Hypothalamus (tissue), 51 donors: ENCODE measurements around the gene TOB1.
A peak's percentile ranks its signal among the peaks of the same experiment; 100 is the strongest.

Experiments
- DNase-seq, 51 donors: peaks; one replicate each; lab custom pipeline; 2025; lab: John Stamatoyannopoulos, UW

Gene TOB1

DNA sequence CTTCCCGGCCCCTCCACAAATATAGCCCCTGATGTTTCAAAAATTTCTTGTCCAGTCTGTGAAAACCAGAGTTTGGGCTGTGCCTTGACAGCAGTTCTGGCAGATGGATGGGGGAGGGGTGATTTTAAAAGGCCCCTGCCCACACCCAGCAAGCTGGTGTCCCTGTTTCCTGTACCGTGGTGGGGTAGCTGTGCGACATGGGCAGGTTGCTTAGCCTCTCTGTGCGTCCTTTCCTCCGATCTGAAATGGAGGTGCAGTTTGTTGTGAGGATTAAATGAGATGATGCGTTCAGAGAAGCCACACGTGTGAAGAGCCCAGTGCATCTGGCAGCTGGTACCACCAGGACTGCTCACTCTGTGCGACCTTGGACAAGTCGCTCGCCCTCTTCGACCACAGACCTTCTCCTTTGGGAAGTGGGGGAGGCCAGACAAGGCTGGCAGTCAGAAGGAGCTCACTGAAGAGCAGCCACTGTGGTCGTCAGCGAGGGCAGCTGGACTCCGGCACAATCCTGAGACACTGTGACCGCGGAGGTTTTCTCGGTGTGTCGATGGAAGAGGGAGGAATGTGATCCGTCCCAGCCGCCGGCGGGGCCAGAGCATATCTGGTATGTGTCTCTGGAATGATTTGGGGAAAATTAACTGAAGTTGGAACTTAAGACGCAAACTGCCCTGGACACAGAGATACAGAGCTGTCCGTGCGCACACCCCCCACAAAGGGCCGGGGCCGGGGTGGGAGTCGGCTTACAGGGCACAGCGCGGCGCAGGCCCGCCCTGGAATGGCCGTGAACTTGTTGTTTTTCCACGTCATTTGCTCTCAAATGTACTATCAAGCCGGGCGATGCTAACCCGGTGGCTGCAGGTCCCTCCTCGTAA, 31.5 kb downstream of the TOB1 start:
- DNase-seq: no peak

DNA sequence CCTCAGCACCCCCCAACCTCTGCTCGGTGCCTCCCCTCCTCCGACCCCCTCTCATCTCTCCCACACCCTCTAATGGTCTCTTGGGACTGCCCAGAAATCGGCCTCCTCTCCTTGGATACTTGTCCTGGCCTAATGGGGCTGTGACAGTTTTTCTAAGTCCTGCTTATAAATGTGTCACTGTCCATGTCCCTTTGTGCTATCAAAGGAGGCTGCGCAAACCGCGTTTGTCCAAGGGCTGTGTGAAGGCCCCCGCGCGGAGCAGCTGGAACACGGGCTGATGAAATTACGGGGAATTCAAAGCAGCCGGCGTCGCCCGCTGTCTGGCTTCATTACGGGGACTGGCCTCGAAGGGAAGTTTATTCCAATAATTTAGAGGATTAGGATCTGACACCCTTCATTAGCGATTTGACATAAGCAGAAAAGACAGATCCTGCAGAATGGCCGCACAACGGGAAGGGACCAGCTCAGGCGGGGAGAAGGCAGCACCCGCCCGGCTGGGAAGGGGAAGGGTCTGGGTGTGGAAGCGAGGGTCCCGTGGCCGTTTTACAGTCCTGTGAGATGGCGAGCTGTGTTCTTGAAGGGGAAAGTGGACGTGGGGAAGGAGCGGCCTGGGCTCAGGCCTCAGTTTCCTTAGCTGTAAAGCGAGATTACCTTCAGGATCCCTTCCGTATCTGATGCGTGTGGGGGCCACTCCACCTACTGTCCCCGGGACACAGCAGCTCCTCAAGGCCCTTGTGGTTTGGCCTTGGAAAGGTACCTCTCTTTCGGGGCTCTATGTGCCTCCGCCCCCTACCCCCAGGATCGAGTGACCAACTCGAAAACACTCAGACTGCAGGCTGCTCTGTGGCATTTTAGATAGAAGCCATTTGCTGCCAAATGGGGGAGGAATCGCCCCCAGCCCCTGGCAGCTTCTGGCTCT, 32.4 kb downstream of the TOB1 start:
- no peak for DNase-seq

DNA sequence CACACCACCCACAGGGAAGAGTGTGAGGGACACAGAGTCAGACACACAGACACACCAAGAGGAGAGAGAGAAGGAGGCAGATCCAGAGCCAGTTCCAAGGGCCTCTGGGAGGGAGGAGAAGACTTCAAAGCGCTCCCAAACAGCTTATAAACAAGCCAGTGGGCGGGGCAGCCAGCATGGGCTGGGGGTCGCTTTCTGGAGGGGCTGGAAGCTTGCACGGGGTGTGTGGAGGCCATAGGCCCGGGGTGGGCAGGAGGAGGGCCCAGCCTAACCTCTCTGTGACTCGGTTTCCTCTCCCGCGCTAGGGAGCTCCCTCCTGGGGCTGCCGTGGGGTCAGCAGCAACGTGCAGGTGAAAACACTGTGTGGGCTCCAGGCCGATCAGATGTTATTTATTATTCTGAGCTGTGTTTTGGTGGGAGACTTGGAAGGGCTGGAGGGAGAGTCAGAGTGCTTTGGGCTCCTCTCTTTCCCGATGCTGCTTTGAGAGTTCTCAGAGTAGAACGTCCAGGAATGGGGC, 33.2 kb downstream of the TOB1 start:
- no peak for DNase-seq

DNA sequence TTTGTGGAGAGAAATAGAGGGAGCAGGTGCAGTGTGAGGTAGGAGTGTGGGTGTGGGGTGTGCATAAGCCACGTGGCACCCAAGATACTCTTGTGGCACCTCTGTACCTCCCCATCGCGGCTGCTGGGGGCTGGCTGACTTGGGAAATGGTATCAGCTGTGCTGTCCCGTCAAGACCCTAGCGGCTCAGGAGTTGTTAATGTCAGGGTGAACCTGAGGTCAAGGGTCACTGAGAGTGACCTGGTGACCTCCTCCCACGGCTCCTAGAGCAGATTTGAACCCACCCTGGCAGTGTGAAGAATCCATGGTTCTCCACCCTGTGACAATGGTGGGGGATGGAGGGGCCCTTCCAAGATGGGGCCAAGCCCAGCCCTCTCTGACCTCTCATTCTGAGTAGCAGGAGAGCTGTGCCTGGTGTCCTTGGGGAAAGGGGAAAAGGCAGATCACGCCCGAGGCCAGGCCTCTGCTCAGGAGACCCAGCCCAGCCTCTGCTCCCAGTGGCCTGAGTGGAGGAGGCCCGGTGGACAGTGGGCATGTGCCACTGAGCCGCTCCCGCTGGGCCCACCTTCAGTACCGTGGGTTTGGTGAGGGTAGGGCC, 33.8 kb downstream of the TOB1 start:
- DNase-seq: no peak

DNA sequence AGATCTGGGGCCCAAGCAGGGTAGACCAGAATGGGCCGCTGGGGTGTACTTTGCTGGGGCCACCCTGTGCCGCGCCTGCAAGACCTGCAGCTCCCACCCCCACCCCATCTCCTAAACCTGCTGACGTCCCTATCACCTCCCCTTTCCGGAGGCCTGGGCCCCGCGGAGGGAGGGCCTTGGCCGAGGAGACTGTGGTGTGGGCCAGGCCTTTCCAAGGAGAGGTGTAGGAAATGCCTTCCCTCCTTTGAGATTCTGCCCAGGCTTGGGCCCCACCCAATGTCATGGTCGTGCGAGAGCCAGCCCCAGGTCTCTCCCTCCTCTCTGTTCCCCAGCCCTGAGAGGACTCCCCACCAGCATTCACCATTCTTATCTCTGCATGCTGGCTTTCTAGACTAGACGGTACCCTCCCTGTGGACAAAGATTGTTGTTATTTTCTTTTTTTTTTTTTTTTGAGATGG, 34.7 kb downstream of the TOB1 start:
- DNase-seq: no peak

DNA sequence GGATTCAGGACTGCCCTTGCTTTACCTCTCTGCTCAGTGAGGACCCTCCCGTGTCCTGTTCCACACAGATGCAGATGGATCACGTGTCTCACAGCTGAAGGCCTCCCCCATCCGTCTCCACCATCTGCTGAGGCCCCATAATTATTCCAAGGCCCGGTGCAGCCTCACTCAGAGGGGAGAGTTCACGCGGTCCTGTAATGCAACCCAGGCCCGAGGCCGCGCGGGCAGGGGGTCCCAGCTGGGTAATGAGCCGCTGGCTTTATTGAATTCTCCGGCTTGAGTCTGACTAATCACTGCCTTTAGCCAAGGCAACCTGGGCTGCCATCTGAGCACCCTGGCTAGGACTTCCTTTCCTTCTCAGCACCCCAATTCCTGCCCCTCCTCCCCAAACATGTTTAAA, 35.2 kb downstream of the TOB1 start:
- no peak for DNase-seq

DNA sequence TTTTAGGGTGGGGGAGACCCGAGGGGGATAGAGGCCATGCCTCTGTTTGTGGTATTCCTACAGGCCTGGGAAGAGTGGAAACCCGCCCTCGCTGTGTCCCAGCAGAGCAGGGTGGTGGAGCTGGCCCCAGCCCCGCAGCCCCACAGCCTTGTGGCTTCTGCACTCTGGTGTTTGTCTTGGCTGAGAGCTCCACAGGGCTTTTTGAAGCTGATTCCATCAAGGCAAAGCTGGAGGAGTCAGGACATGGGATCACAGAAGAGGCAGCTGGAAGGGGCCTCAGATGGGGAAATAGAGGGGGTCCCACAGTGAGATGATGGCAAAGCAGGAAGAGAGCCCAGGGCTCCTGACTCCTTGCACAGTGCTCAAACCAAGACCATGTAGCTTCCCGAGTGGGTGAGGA, 35.8 kb downstream of the TOB1 start:
- DNase-seq: no peak

DNA sequence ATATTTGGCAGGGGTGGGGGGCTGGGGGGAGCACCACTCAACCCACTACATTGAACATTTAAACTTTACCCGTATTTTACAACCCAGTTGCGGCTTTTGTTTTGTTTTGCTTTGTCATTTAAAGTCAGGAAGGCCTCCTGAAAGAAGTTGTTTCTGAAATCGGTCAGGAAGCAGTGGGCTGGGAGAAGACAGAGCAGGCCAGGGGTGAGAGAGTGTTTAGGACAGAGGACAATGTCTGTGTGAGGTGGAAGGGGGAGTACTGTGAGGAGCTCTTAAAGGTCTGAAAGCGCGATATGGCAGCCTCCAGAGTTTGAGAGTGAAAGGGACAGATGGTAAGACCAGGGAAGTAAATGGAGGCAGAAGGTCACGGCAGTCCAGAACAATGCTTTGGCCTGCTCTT, 36.8 kb downstream of the TOB1 start:
- DNase-seq: no peak

DNA sequence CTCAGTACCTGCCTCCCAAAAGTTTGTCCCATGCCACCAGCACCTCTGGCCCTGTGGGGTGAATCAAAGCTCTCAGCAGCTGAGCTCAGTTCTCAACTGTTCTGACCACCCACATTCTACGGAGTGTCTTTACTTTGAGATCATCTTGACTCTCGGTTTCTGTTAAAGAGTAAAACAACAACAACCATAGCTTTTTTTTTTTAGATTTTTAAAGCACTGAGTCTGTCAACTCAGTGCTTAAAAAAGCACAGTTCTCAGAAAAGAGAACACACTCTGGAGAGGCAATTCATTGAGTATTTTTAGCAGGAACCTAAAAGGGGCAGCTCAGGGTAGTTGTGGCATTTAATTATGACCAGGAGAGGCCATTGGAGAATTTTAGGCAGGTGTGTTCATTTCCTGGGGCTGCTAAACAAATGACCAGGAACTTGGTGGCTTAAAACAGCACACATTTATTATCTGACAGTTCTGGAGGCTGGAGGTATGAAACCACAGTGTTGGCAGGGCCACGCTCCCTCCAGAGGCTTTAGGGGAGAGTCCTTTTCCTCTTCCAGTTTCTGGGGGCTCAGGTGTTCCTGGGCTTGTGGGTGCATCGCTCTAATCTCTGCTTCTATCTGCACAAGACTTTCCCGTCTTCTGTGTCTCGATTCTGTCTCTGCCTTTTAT, 37.5 kb downstream of the TOB1 start:
- DNase-seq: no peak

DNA sequence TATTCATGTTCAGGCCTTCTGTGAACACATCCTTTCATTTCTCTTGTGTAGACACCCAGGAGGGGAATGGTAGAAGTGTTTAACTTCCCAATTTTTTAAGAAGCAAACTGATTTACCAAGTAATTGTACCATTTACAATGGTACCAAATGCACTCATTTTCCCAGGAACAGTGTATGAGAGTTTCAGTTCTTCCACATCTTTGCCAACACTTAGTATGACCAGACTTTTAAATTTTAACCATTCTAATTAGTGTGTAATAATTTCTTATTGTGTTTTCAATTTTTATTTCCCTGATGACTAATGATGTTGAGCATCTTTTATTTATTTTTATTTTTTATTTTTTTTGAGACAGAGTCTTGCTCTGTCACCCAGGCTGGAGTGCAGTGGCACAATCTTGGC, 41.0 kb downstream of the TOB1 start:
- no peak for DNase-seq

DNA sequence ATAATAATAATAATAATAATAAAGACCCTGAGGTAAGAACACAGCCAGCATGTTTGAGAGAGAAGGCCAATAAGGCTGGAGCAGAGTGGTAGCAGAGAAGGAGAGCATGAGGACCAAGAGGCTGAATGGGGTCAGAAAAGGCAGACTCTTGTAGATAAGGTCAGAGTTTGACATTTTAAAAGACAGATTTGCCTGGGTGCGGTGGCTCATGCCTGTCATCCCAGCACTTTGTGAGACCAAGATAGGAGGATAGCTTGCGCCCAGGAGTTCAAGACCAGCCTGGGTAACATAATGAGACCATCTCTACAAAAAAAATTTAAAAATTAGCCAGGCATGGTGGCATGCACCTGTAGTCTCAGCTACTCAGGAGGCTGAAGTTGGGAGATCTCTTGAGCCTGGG, 41.7 kb downstream of the TOB1 start:
- no peak for DNase-seq

DNA sequence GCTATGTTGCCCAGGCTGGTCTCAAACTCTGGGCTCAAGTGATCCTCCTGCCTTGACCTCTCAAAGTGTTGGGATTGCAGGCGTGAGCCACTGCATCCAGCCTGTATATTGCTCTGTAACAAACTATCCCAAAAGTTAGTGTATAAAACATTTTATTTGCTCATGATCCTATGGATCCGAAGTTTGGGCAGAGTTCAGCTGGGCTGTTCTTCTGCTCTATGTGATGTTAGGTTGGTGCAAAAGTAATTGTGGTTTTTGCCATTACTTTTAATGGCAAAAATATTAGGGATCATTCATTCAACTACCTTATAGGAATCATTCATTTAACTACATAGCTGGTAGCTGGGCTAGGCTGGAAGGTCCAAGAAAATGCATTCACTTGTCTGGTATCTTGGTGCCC, 43.6 kb downstream of the TOB1 start:
- no peak for DNase-seq

DNA sequence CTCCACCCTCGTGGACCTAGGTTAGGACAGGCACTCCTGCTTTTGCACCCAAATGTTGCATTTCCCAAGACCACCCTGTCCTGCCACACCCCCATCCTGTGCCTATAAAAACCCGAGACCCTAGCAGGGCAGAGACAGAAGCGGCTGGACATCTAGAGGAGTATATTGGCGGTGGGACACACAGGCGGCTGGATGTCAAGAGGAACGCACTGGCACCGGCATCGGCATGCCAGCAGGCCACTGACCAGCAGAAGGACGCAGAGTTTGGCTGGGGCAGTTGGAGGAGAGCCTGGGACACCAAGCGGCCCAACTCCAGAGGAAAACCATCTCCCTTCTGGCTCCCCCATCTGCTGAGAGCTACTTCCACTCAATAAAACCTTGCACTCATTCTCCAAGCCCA, 45.5 kb downstream of the TOB1 start:
- no peak for DNase-seq

DNA sequence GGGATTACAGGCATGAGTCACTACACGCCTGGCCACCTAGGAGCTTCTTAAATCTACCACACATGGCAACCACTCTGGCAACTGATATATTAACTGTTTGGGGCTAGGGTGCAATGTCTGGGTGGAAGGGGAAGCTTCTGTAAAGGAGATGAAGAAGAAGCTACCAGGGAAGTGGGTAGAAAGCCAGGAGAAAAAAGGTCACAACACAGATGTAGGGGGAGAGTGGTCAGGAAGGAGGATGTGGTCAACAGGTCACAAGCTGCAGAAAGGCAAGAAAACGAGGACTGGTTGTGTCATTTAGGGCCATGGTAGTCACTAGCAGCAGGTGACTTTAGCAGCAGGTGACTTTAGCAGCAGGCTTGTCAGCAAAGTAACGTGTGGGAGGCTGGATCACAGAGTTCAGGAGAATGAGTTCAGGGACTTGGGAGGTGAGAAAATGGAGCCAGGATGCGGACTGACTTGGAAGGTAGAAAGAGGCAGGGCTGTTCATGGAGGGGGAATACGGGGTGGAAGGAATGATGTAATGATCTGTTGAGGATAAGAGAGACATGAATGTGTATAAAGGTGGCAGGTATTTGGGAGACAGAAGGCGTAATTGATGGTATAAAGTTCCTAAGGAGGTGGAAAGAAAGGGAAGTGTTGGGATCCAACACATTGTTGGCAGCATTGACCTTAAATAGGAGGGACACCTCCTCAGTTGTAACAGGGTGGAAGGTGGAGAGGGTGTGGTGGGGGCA, 47.1 kb downstream of the TOB1 start:
- DNase-seq: no peak

DNA sequence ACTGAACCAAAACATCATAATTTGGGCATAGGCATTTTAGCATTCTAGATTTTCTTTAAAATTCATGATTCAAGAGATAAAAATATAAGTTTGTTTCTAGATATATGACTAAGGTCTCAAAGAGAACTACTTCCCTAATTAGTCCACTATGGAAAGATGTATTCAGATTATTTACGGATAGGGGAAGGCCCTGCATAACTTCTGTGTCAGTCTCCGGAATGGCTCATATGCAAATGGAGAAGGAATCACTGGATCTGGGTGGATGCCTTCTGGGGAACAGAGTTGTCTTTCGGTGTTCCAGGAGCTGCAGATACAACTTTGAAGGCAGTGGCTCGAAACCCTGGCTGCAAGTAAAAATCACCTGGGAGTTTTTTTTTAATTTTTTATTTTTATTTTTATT, 47.9 kb downstream of the TOB1 start:
- no peak for DNase-seq

DNA sequence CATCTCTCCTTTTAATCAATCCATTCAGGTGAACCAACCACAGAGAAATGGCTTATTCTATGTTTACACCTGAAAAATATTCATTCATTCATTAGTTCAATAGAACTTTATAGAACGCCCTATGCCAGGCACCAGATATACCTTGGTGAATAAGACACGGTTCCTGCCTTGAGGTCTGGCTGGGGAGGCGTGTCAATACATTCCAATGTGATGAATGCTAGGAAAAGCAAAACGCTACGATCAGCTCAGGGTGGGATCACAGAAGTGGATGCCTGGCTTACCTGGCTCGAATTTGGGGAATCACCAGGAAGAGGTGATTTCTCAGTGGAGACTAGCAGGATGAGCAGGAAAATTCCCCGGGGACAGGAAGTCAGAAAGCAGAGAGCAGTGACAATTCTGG, 48.3 kb downstream of the TOB1 start:
- no peak for DNase-seq

DNA sequence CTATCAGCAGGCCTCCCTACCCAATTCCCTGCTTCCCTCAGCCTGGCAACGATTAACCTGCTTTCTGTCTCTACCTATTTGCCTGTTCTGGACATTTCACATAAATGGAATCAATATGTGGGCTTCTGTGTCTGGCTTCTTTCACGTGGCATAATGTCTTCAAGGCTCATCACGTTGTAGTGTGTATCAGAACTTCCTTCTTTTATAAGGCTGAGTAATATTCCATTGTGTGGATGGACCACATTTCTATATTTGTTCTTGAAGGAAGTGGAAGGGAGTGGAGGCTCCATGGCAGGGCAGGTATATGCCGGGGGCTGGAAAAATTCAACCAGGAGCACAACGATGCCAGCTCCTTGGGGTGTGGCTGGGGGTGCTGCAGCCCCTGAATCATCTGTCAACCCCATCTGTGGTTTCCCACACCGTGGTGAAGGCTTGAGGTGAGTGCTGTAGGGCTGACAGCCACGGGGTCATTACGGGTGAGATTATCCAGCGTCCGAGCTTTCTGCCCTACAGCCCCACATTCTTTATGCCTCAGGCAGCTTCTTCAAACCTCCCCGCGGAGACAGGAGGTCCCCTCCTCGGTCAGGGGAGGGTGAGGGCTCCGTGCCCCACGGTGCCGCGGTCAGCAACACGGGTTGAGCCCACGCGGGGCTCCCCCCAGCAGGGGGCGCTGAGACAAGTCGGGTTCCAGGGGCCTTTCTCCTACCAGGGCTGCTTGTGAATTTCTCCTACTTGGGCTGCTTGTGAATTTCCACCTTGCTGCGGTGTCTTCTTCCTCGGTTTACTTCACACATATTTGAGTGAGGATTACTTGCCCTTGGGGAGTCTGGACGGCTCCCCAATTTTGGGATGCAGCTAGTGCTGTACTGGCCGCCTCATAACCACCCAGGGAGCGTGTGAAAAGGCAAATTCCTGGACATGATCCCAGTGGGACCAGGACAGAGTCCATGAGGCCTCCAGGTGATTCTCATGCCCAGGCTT, 49.1 kb downstream of the TOB1 start:
- peak in 21 of 51 donors; percentile 8 to 72 (median 22) for DNase-seq

DNA sequence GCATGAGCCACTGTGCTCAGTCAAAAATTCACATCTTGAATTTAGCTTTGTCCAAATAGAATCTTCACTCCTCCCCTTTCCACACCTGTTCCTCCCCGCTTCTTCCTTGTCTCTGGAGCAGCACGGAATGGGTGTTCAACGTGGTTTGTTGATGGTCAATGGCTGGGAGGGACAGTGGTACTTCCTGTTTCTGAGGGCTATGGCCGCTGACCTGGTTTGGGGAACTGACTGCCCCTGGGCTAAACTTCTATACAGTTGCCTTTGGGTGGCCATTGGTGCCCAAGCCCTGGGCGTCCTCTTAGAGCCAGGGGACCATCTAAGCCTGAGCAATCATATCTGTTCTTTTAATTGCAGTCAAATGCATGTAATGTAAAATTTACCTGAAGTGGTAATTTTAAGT, 49.9 kb downstream of the TOB1 start:
- DNase-seq: no peak

DNA sequence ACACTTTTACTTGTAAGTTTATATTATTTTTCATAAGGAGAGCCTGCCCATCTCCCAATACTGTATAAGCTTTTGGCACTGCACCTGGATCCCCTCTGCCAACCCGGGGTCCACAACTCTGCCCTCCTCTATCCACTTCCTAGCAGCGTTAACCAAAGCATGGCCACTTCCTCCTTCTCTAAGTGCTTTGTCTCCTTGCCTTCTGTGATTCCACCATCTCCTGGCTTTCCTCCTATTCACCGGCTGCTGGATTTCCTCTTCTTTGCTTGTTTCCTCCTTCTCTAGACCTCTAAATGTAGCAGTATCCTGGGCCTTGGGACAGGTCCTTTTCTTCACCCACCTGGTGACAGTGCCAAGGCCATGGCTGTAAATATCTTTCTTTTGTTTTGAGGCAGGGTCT, 50.8 kb downstream of the TOB1 start:
- no peak for DNase-seq
